ENCODE results near the gene CEBPB.
"Not testable (repeated sequence)": the region's sequence is repeated elsewhere in the genome, so short reads cannot be mapped to it uniquely, and the experiment has no call there.

Gene CEBPB

GRCh38 chr20:50193199-50193835, 2.7 kb downstream of the CEBPB start:
- DNase-seq (ENCODE audit: low read depth in 2 of 2), result no peak

DNA sequence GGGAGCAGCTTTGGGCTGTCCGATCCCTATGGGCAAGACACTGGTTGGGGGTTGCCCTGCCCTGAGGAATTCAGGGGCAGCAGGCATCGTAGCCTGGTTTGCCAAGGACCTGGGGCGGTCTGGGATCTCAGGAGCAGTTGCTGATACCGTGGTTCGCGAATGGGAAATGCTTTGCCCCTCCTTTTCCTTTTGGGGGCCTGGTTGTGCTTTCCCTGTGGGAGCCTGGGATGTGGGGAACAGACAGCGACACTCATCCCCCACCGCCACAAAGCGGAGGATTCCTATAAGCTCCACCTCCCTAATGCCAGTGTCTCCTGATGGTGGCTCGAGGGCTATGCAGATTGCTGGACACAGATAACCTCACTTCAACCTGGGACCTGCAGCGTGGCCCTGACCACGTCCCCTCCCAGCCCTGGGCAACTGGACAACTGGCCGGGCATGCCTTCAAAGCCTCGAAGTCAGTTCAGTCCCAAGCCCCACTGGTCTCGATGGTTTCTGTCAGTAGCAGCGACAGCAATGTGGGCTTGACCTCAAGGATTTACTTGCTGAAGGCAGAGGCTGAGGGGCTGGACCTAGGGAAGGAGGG, 3.3 kb downstream of the CEBPB start:
- DNase-seq (ENCODE audit: low read depth in 2 of 2), result no peak

GRCh38 chr20:50194422-50194830, 3.8 kb downstream of the CEBPB start:
- no peak for DNase-seq (ENCODE audit: low read depth in 2 of 2)

GRCh38 chr20:50194831-50195523, 4.3 kb downstream of the CEBPB start:
- DNase-seq (ENCODE audit: low read depth in 2 of 2), result no peak

DNA sequence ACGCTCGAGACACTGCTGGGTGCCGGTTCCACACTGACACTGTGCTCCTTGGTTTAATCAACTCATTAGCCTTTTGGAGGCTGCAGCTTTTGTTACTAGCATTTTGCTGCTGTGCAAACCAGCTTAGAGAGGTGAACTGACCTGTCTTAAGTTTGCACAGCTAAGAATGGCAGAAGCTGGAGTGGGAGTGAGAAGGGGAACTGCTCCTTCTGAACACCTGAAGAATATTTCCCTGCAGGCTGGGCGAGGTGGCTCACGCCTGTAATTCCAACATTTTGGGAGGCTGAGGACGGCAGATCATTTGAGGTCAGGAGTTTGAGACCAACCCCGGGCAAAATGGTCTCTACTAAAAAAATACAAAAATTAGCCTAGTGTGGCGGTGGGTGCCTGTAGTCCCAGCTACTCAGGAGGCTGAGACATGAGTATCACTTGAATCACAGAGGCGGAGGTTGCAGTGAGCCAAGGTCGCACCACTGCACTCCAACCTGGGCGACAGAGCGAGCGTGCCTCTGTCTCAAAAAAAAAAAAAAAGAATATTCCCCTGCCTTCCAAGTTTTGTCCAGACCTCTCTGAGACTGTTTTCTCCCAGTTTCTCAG, 5.0 kb downstream of the CEBPB start:
- no peak for DNase-seq (ENCODE audit: low read depth in 2 of 2)

DNA sequence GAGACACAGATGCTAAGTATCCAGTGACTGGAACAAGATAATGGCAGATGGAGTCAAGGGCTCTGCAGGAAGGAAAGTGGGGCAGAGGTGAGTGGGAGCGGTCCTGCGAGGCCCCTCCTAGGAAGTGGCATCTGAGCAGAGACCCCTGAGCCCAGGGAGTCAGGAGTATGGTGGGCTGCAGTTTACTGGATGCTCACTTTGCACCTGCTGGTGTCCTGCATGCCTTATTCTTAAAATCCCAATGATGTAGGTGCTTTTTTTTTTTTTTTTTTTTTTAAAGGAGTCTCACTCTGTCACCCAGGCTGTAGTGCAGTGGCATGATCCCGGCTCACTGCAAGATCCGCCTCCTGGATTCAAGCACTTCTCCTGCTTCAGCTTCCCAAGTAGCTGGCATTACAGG, 5.6 kb downstream of the CEBPB start:
- DNase-seq (ENCODE audit: low read depth in 2 of 2), result no peak

DNA sequence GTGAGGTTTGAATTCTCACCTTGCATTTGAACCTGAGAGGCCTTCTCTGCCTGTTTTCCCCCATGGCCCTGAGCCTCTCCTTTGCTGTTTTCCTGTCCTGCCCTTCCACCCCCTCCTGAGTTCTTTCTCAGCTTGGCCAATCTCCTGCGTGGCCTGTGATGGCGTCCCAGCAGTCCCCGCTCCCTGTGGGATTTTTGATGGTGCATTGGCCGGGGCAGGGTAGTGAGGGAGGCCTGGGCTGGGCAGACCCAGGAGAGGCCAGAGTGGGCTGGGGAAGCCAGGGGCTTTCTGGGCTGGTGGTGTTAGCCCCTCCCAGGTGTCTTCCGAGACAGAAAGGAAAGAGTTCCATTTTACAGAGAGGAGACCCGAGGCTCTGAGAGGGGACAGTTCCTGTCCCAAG, 6.3 kb downstream of the CEBPB start:
- DNase-seq (ENCODE audit: low read depth in 2 of 2), result no peak

GRCh38 chr20:50197463-50198179, 7.0 kb downstream of the CEBPB start:
- DNase-seq (ENCODE audit: low read depth in 2 of 2), result no peak

DNA sequence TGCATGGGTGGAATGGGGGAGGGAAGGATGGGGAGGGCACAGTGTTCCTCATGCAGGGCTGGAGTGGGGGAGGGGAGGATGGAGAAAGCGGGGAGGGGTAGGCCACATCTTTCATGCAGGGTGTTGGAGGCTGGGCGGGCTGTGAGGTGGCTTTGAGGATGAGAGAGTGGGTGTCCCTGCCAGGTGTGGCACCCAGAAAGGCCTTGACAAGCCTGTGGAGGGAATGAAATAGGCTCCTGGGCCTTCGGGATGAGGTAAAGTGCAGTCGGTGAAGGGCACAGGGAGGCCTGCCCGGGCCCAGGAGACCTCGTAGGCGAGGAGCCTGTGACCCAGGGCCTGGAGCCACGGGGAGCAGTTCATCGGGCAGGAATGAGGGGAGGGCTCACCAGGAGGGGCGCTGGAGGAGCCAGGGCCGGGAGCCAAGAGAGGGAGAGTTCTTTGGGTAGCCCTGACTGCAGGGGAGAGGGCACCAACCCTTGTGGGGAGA, 7.6 kb downstream of the CEBPB start:
- DNase-seq (ENCODE audit: low read depth in 2 of 2), result no peak

DNA sequence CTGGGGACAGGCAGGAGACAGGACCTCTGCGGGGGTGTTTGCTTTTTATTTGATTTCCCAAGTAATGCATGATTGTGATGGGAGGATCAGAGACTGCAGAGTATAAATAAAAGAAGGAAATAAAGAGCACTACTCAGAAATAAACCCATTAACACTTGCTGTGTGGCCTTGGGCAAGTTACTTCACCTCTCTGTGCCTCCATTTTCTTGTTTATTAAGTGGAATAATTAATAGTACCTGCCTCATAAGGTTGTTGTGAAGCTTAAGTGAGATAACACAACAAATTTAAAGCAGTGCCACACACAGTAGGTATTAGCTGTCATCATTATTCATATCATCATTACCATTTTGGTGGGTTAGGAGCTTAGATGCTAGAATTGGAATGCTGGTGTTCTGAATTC, 8.1 kb downstream of the CEBPB start:
- DNase-seq (ENCODE audit: low read depth in 2 of 2), result no peak

DNA sequence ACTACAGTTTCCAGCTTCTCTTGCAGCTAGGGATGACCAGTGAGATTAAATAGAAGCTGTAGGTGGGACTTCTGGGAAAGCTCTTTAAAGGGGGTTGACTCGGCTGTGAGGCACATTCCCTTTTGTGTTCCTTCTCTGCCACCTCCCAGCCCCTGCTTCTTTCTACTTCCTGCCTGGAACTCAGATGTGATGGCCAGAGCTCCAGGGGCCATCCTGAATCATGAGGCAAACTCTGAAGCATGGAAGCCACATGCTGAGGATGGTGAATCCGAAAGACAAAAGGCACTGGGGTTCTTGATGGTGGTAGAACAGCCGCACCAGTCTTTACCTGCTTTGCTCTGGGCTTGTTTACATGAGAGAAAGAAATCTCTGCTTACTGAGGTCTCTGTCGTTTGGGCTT, 9.1 kb downstream of the CEBPB start:
- no peak for DNase-seq (ENCODE audit: low read depth in 2 of 2)

DNA sequence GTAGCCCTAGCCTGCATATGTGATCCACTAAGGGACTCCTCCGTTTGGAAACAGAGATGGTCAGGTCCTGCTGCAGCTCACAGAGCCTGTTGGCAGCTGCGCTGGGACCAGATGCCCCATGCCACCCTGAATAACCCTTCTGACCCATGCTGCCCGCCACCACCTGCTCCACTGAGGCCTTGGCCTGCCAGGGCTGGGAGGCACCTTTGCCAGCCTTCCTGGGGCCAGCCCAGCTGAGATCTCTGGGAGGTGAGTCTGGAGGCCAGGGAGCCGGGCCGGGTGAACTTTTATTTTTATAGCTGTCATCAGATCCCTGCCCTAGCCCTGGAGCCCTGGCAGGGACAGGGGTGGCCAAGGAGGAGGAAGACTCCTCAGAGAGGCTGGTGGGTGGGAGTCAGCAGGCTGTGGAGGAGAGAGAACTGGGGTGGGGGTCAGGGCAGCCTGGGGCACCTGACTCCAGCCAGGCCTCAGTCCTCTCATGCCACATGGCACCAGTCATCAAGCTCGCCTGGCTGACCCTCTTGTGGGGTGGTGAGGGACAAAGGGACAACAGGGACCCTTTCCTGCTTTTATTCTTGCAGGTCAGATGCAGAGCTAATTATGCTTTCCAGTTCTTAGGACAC, 10.0 kb downstream of the CEBPB start:
- no peak for DNase-seq (ENCODE audit: low read depth in 2 of 2)

- DNase-seq (ENCODE audit: low read depth in 2 of 2), result not testable (repeated sequence)
These were observed 11.1 kb downstream of the CEBPB start for GRCh38 chr20:50201710-50202109.

GRCh38 chr20:50202677-50203076, 12.0 kb downstream of the CEBPB start:
- no peak for DNase-seq (ENCODE audit: low read depth in 2 of 2)

DNA sequence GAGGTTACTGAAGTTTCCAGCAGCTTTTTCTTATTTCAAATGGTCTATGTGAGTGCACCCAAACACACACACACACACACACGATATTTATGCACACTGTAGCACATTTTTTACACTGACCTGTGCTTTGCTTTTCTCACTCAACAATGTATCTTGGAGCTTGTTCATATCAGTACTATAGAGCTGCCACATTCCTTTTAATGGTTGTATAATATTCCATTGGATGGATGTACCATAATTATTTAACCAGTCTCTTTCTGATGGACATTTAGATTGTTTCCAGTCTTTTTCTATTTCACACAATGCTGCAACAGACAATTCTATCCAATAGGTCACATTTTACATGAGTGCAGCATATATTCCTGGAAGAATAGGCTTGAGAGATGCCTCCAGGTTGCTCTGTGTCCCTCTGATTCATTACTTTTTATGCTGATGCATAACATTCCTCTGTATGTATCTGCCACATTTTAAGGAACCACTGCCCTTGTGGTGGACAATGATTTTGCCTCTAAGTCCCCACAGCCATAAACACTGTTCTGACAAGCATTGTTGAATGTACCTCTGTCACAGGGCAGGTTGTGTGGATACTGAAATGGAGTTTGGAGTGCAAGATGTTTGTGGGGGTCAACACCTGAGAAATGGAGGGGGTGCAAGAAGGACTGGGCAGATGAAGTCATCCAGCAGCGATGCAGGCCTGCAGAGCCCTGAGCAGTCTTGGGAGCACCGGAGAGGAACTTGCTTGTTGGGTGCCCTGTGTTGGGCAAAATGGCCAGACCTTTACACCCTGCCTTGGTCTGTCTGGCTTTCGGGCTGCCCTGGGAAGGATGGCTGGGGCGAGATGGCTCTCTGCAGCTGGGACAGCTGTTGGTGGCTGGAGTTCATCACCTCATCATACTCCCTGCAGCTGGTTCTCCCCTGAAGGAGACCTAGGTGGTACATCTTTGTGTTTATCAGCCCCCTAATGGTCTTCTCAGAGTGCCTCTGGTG, 13.6 kb downstream of the CEBPB start:
- no peak for DNase-seq (ENCODE audit: low read depth in 2 of 2)

DNA sequence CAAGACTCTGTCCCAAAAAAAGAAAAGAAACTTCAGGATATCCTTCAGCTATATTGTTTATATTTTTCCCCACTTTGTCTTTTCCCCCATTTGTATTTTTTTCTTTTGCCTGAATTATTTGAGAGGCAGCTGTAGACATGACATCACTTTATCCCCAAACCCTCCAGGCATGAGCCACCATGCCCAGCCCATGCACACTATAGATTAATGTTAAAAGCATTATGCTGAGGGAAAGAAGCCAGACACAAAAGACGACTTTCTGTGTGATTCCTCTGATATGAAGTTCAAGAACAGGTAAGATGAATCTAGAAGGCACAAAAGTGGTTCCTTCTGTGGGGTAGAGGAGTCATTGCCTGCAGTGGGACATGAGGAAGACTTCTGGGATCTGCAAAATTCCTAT, 16.4 kb downstream of the CEBPB start:
- DNase-seq (ENCODE audit: low read depth in 2 of 2), result no peak

DNA sequence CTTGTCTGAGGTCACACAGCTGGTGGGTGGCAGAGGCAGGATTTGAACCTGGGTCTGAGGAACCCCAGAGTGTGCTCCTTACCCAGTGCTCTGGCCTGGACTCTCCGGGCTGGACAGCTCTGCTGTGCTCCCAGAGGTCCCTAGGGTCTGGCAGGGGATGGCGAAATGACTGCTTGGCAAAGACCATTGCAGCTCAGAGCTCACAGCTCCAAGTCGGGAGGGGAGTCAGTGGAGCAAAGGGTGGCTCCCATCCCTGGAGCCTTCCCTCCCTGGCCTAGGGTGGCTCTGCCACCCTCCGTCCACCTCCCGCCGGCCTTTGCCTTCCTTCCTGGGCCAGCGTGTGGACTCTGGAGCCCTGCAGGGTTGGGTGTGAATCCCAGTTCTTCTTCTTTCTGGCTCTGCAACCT, 17.5 kb downstream of the CEBPB start:
- no peak for DNase-seq (ENCODE audit: low read depth in 2 of 2)

GRCh38 chr20:50208815-50209214, 18.2 kb downstream of the CEBPB start:
- not testable (repeated sequence) for DNase-seq (ENCODE audit: low read depth in 2 of 2)

DNA sequence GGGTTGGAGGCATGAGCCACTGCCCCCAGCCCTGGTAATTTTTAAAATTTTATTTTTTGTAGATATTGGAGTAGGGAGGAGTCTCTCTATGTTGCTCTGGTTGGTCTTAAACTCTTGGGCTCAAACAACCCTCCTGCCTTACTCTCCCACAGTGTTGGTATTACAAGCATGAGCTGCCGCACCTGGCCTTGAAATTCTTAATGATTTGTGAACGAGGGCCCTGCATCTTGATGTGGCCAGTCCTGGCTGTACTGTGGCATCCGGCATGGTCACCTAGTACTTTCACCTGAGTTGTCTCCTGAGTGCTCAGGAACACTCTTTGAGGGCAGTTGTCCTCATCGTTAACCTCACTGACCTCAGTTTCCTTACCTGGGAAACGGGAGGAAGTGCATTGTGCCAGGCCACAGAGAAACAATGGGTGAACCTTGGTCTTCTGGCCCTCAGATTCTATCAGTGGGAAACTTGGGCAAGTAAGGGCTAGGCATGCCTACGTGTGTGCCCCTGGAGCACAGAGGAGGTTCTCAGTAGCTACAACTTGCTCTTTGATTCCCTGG, 19.5 kb downstream of the CEBPB start:
- no peak for DNase-seq (ENCODE audit: low read depth in 2 of 2)

DNA sequence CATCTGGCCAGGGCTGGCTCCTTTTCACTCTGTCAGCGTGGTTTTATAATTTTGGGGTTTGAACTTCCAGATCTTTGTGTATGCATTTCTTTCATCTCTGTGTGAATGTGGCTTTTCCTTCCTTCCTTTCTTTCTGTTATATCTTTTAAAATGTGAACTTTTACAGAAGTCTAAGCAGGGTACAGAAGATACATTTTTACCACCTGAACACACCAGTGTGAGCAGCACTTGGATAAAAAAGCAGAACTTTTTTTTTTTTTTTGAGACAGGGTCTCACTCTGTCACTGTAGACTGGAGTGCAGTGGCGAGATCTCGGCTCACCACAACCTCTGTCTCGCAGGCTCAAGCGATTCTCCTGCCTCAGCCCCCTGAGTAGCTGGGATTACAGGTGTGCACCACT, 20.5 kb downstream of the CEBPB start:
- no peak for DNase-seq (ENCODE audit: low read depth in 2 of 2)
